Suprapubic skin (tissue), 4 donors: ENCODE results near the gene SCRN1. TPM values are rescaled to one million over a fixed set of nuclear protein-coding genes. Genes with fewer than 3 reads are reported as not detected.

Source experiments
- DNase-seq, 2 donors: peaks; one replicate each; pipeline ENCODE4 v3.0.0-alpha.2; 2019; ENCODE audit warnings: low spot score in 2 of 2
- H3K27ac ChIP-seq: fragments of 200-600 bp; sonication (generic); one replicate; pipeline ENCODE4 v1.5.1; 2019
- H3K27me3 ChIP-seq: fragments of 200-600 bp; sonication (generic); one replicate; pipeline ENCODE4 v1.5.1; 2019
- H3K36me3 ChIP-seq: fragments of 200-600 bp; sonication (generic); one replicate; pipeline ENCODE4 v1.5.1; 2019
- H3K4me1 ChIP-seq: fragments of 200-600 bp; sonication (generic); one replicate; pipeline ENCODE4 v1.5.1; 2019
- H3K4me3 ChIP-seq: fragments of 200-600 bp; sonication (generic); one replicate; pipeline ENCODE4 v1.5.1; 2019; ENCODE audit warnings: mild to moderate bottlenecking
- H3K9me3 ChIP-seq: fragments of 200-600 bp; sonication (generic); one replicate; pipeline ENCODE4 v1.5.1; 2019
- CTCF ChIP-seq, 2 donors: fragments of 200-600 bp in 1 of 2; fragments of 450-650 bp in 1 of 2; sonication (generic) in 1 of 2; IDR thresholded peaks; one replicate each; pipeline ENCODE4 v1.5.1; 2016 to 2019; ENCODE audit warnings: antibody characterized with exemption in 2 of 2, mild to moderate bottlenecking in 1 of 2, moderate library complexity in 1 of 2
- EP300 ChIP-seq: sonication (generic); formaldehyde crosslinking; IDR thresholded peaks from one replicate; pipeline ENCODE4 v1.6.1; 2017; ENCODE audit warnings: antibody characterized with exemption
- POLR2A ChIP-seq, 2 donors: fragments of 450-650 bp; IDR thresholded peaks; one replicate each; pipeline ENCODE4 v1.6.1; 2017; ENCODE audit warnings: antibody characterized with exemption in 2 of 2, mild to moderate bottlenecking in 2 of 2, moderate library complexity in 2 of 2
- POLR2AphosphoS5 ChIP-seq, 3 donors: sonication (generic); formaldehyde crosslinking; IDR thresholded peaks; one replicate each; pipeline ENCODE4 v1.6.1; 2017; ENCODE audit warnings: antibody characterized with exemption in 3 of 3
- WGBS: methylation state at CpG from one replicate; pipeline ENCODE4 v1.1.5; 2018; 5-methylcytosine and 5-hydroxymethylcytosine counted together
- total RNA-seq, 4 donors: library from RNA; depleted of rRNA; stranded (reverse); fragments of >200 nt; gene quantifications; one replicate each; pipeline ENCODE4 v1.1.0, GENCODE V29; 2016

SCRN1 gene
- total RNA-seq, 4 donors from 2014 or later = 10.8 to 26.0 (median 15.0) TPM

DNA sequence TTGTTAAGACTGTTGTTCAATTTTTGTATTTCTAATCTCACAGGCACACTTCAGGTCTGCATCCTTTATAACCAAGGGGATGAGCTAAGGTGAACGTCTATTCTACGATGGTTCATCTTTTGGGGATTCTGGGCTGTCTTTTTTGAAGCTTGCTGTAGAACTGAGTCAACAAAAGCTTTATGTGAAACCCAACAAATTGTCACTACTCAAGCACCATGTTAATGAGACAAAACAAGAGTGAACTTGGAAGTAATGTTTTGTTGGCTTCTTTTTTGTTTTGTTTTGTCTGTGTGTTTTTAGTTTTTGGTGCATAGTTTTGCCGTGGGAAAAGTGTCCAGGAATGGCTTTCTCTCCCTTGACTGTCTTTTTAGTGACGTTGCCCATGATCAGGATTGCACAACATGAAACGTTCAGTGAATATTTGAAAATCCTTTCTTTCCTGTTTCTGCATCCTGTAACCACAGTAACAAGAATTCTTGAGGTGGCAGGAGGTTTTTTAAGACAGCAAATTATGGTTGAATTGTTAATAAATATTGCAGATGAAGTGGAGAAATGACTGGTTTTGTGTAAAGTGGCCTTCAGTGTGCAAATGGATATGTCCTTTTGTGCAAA, 117.7 kb downstream of the SCRN1 start:
- Histone ChIP-seq H3K27me3 (no peaks in the 10 kb centered on the region), H3K27ac (no peak overlapping the region), H3K4me3 (no peak overlapping the region), H3K4me1 (no peaks in the 10 kb centered on the region), H3K9me3 (no peaks in the 10 kb centered on the region), H3K36me3 (no peaks in the 10 kb centered on the region)
- no peak for TF ChIP-seq POLR2AphosphoS5 (IDR thresholded peaks at IDR 0.05)
- TF ChIP-seq POLR2A (IDR thresholded peaks at IDR 0.05) = no peak
- TF ChIP-seq EP300 = no peak
- TF ChIP-seq CTCF (IDR thresholded peaks at IDR 0.05) = no peak
- DNase-seq = no peak
- WGBS = 54% methylated on average over 5 of the region's 5 CpGs

Other genes starting within 250 kb of the SCRN1 start
- gene WIPF3, start 183.3 kb downstream of the SCRN1 start, total RNA-seq = 1 to 10 TPM in 1 of 4 donors, under 1 TPM in 3; 0.30 to 1.4 (median 0.58) TPM
- 1 to 10 TPM; 4.7 to 8.0 (median 6.8) TPM for gene FKBP14, start 36.9 kb upstream of the SCRN1 start, total RNA-seq
- gene PLEKHA8, start 38.6 kb upstream of the SCRN1 start, total RNA-seq = 10 to 100 TPM in 1 of 4 donors, 1 to 10 TPM in 3; 5.7 to 12.4 (median 7.2) TPM
- 100 to 1,000 TPM in 1 of 4 donors, 10 to 100 TPM in 3; 42.9 to 103 (median 58.0) TPM for gene MTURN, start 145.2 kb upstream of the SCRN1 start, total RNA-seq